ENCODE results near the gene MAT1A. TPM values are rescaled to one million over a fixed set of nuclear protein-coding genes. Genes with fewer than 3 reads are reported as not detected.
A peak's percentile ranks its signal among the peaks of the same experiment; 100 is the strongest.

MAT1A gene
- total and polyA plus RNA-seq, 9 of the 15 experiments (the other 6 are each of a cell fraction or from before 2014, with no cell fraction given): 0.03 to 0.30 (median 0.11) TPM; not detected in 2

DNA sequence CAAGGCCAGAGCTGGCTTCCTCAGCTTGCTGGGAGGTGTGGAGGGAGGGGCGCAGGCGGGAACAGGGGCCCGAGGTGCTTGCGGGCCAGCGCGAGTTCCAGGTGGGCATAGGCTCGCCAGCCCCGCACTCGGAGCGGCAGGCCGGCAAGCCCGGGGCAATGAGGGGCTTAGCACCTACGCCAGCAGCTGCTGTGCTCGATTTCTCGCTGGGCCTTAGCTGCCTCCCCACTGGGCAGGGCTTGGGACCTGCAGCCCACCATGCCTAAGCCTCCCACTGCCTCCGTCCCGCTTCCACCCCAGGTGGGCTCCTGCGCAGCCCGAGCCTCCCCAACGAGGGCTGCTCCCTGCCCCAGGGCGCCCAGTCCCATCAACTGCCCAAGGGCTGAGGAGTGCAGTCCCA lies 25.9 kb upstream of the MAT1A start:
- H3K9me1 ChIP-seq (ENCODE audit: control insufficient read depth, insufficient read depth, low read length): no peaks in the 10 kb centered on the region
- peaks cover 3 to 7% of the 10 kb centered on the region in 2 experiments; a peak in 1 of 5 replicates for H3K27me3 ChIP-seq (ENCODE audit: control insufficient read depth in 2 of 2, insufficient read depth in 2 of 2, low read length in 2 of 2)
- H3K4me3 ChIP-seq: no peak overlapping the region
- no peak overlapping the region for H3K4me2 ChIP-seq (ENCODE audit: insufficient read depth, low read length)
- no peaks in the 10 kb centered on the region for H3K79me2 ChIP-seq (ENCODE audit: control insufficient read depth, insufficient read depth, low read length)
- no peaks in the 10 kb centered on the region for H4K20me1 ChIP-seq (replicated peaks; ENCODE audit: control insufficient read depth, insufficient read depth, low read length)
- in situ Hi-C loops (cut with MboI) (no loop called here), intact Hi-C loops (cut with micrococcal nuclease) (no loop called here)
- peak; percentile 14; the same call in 1 of the 3 replicates for ATAC-seq
- H3K27ac ChIP-seq (ENCODE audit: extremely low read depth, low read depth, low read length): no peak overlapping the region
- 23% methylated on average over 18 of the region's 21 CpGs for WGBS (ENCODE audit: insufficient coverage, low coverage, missing lambda C conversion rate)
- no TSS peak for BruUV-seq (replicated peaks)
- CTCF ChIA-PET (ENCODE audit: low intra/inter-chr PET ratio): no interaction called here
- H3K4me1 ChIP-seq (replicated peaks in 1 of 2; ENCODE audit: control insufficient read depth in 2 of 2, insufficient read depth in 2 of 2, low read length in 2 of 2): peaks cover 0 to 6% of the 10 kb centered on the region in 2 experiments; a peak in 2 of 5 replicates
- H2AFZ ChIP-seq (ENCODE audit: low read depth, low read length): 0 out of 2 replicates have a peak overlapping the region, but pooled peaks have one; percentile 9
- no peak for FAIRE-seq
- DNase-seq (ENCODE audit: extremely low read depth in 1 of 4, low spot score in 3 of 4): no peak
- H3K9ac ChIP-seq (ENCODE audit: insufficient read depth in 1 of 2, low read depth in 2 of 2, low read length in 2 of 2): no peak overlapping the region
- H3K9me3 ChIP-seq (replicated peaks; ENCODE audit: control insufficient read depth, insufficient read depth, low read depth, low read length): no peaks in the 10 kb centered on the region
- H3K36me3 ChIP-seq (ENCODE audit: control insufficient read depth, insufficient read depth, low read length): no peaks in the 10 kb centered on the region
- POLR2A ChIA-PET: interaction anchor here (0.6 to 1.5 kb wide), 2 partner anchors 13 to 29 kb away, joined by 3 read pairs; no protein-coding TSS in a partner anchor
- TF ChIP-seq ASH1L (IDR thresholded peaks at IDR 0.05; ENCODE audit: borderline replicate concordance, low read depth, partially characterized antibody) (no peak), NFIX (CRISPR knock-in tag; IDR thresholded peaks at IDR 0.05; ENCODE audit: low read depth) (no peak), HMG20B (CRISPR knock-in tag; IDR thresholded peaks at IDR 0.05) (no peak), ZNF717 (CRISPR knock-in tag; IDR thresholded peaks at IDR 0.05) (no peak), TAF9B (IDR thresholded peaks at IDR 0.05; ENCODE audit: partially characterized antibody) (no peak), SRSF3 (IDR thresholded peaks at IDR 0.05; ENCODE audit: insufficient read depth, low read length) (no peak), ZNF57 (CRISPR knock-in tag; IDR thresholded peaks at IDR 0.05) (no peak), SUPT5H (IDR thresholded peaks at IDR 0.05) (no peak), GABPA (tag; conservative IDR thresholded peaks at IDR 0.05; ENCODE audit: low read depth) (no peak), PHB2 (IDR thresholded peaks at IDR 0.05; ENCODE audit: low read depth) (no peak), CXXC5 (CRISPR knock-in tag; IDR thresholded peaks at IDR 0.05) (no peak), DEAF1 (CRISPR knock-in tag; IDR thresholded peaks at IDR 0.05) (no peak), CTBP1 (IDR thresholded peaks at IDR 0.05; ENCODE audit: borderline replicate concordance) (no peak), THRA (IDR thresholded peaks at IDR 0.05) (no peak), SP2 (IDR thresholded peaks at IDR 0.05; ENCODE audit: extremely low read depth, low read depth, low read length, poor library complexity, severe bottlenecking) (no peak), ZNF384 (IDR thresholded peaks at IDR 0.05; ENCODE audit: low read depth, low read length) (no peak), ZSCAN29 (IDR thresholded peaks at IDR 0.05) (no peak), POLR3G (IDR thresholded peaks at IDR 0.05; ENCODE audit: extremely low read depth, insufficient read length, insufficient replicate concordance) (no peak)
- TF ChIP-seq, protein P1, sequence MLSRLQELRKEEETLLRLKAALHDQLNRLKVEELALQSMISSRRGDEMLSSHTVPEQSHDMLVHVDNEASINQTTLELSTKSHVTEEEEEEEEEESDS (CRISPR knock-in tag; IDR thresholded peaks at IDR 0.05): no peak

All from K562 (cell line).